Osteoblast (primary cell): ENCODE data around the gene PSMB5. TPM values are rescaled to one million over a fixed set of nuclear protein-coding genes. Genes with fewer than 3 reads are reported as not detected.
A peak's percentile ranks its signal among the peaks of the same experiment; 100 is the strongest.

ENCODE experiments used
- DNase-seq: peaks from one replicate; pipeline ENCODE4 v3.0.0; 2011; ENCODE audit warnings: low spot score, mixed read lengths; ENCODE audit not compliant: insufficient read length; ENCODE audit errors: missing footprints
- H2AFZ ChIP-seq: 2 replicates; pipeline ENCODE4 v1.6.0; 2011; ENCODE audit warnings: mild to moderate bottlenecking, low read length
- H3K27ac ChIP-seq: 2 replicates; pipeline ENCODE4 v1.5.1; 2011; ENCODE audit warnings: mild to moderate bottlenecking, low read depth, low read length, moderate library complexity
- H3K27me3 ChIP-seq: 2 replicates; pipeline ENCODE4 v1.6.0; 2012; ENCODE audit warnings: mild to moderate bottlenecking, control low read depth, inconsistent platforms, low read length, moderate library complexity; ENCODE audit not compliant: insufficient read depth
- H3K36me3 ChIP-seq: 2 replicates; pipeline ENCODE4 v1.5.1; 2011; ENCODE audit warnings: mild to moderate bottlenecking, low read length, control low read depth, moderate library complexity; ENCODE audit not compliant: insufficient read depth
- H3K4me1 ChIP-seq: 2 replicates; pipeline ENCODE4 v1.5.1; 2011; ENCODE audit warnings: mild to moderate bottlenecking, low read length, control low read depth, moderate library complexity; ENCODE audit not compliant: insufficient read depth
- H3K4me2 ChIP-seq: 2 replicates; pipeline ENCODE4 v1.6.0; 2011; ENCODE audit warnings: mild to moderate bottlenecking, low read length; ENCODE audit not compliant: insufficient read depth
- H3K4me3 ChIP-seq: fragments of 200-600 bp; sonication (generic); 3 replicates; pipeline ENCODE4 v1.5.1; 2012; ENCODE audit warnings: mild to moderate bottlenecking, low read length, inconsistent platforms; ENCODE audit not compliant: insufficient read depth
- H3K79me2 ChIP-seq: 2 replicates; pipeline ENCODE4 v1.6.0; 2012; ENCODE audit warnings: mild to moderate bottlenecking, low read length, control low read depth, inconsistent platforms; ENCODE audit not compliant: insufficient read depth
- H3K9me3 ChIP-seq: 2 replicates; pipeline ENCODE4 v1.5.1; 2011; ENCODE audit warnings: low read depth, low read length, control low read depth
- H4K20me1 ChIP-seq: 2 replicates; pipeline ENCODE4 v1.6.0; 2012; ENCODE audit warnings: mild to moderate bottlenecking, low read length, control low read depth; ENCODE audit not compliant: insufficient read depth
- total RNA-seq: library from RNA; depleted of rRNA; stranded (reverse); fragments of >200 nt; gene quantifications from 2 replicates; pipeline ENCODE4 v1.2.3, GENCODE V29; 2012
- TF ChIP-seq, protein P1 (sequence below): IDR thresholded peaks from 2 replicates; pipeline ENCODE4 v1.5.1; 2011; ENCODE audit warnings: mild to moderate bottlenecking, low read depth, low read length, moderate library complexity; ENCODE audit errors: extremely low read depth

PSMB5 gene
- total RNA-seq, 1 donor, result 162 TPM

DNA sequence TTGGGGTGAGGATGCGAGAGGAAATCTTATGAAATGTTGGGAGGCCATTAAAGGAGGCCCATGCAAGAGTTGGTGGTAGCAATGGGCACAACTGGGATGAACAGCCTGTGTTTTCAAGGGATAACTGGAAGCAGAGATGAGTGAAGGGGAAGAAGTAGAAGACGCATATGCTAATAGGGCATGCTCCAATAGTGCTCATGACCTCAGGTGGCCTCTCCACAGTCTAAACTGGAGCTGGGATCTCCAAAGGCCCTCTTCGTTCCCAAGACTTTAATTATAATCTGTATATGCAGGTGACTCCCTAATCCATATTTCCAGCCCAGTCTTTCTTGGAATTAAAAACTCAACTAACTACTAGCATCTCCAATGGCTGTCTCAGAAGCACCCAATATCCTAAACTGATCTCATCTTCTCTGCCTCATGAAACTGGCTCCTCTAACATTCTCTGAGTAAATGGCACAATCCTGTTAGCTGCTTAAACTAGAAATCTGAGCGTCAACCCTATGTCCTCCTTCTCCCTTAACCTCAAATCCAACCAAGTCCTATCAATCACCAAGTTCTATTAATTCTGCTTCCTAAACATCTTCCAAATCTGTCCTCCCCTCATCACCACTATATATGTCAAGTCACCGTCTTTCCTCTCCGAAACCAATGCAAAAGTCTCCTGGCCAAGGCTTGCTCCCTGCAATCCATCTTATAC, 49.6 kb downstream of the PSMB5 start:
- no peak overlapping the region for H3K27ac ChIP-seq
- peaks cover 8% of the 10 kb centered on the region for H3K4me1 ChIP-seq
- H2AFZ ChIP-seq, result no peak overlapping the region
- no peaks in the 10 kb centered on the region for H3K36me3 ChIP-seq
- TF ChIP-seq, protein P1, sequence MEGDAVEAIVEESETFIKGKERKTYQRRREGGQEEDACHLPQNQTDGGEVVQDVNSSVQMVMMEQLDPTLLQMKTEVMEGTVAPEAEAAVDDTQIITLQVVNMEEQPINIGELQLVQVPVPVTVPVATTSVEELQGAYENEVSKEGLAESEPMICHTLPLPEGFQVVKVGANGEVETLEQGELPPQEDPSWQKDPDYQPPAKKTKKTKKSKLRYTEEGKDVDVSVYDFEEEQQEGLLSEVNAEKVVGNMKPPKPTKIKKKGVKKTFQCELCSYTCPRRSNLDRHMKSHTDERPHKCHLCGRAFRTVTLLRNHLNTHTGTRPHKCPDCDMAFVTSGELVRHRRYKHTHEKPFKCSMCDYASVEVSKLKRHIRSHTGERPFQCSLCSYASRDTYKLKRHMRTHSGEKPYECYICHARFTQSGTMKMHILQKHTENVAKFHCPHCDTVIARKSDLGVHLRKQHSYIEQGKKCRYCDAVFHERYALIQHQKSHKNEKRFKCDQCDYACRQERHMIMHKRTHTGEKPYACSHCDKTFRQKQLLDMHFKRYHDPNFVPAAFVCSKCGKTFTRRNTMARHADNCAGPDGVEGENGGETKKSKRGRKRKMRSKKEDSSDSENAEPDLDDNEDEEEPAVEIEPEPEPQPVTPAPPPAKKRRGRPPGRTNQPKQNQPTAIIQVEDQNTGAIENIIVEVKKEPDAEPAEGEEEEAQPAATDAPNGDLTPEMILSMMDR, result no peak
- no peak overlapping the region for H3K4me2 ChIP-seq
- H3K4me3 ChIP-seq, result no peak overlapping the region
- H3K27me3 ChIP-seq, result no peaks in the 10 kb centered on the region
- no peaks in the 10 kb centered on the region for H4K20me1 ChIP-seq
- peaks cover 27% of the 10 kb centered on the region for H3K79me2 ChIP-seq
- no peak for DNase-seq
- H3K9me3 ChIP-seq, result no peaks in the 10 kb centered on the region

DNA sequence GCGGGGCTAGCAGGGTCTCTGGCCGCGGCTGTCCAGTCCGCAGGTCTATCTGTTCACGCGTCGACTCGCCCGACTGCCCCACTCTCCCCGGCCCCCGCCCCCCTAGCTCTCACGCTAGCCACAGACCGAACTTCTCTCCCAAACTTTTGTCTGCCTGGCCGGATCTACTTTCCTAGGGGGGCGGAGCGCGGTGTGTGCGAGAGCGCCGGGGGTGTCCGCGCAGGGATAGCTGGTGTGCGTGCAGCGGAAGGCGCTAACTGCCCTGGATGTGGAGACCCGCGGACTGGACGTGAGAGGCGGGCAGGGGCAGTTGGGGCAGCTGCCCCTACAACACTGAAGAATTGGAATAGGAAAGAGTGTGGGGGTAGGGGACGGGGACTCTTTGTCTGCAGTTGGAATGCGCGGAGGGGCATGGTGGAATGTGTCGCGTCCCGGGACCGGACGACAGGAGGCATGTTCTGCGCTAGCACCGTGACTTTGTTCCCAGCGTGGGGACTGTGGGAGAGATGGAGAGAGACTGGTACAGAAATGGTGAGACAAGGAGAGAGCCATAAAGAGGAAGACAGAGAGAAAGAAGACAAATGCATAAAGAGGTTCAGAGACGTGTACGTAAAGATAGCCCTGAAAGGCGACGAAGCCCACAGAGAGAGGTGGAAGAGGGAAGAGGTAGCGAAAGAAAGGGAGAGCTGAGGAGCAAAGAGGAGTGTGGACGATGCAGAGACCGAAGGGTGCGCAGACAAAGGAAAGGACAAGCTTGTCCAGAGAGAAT, 52.0 kb downstream of the PSMB5 start, which contains the start of gene AJUBA:
TSS of gene AJUBA (minus strand) at position 75 of the 769 bp plus-strand sequence. CDS start 285 bp downstream, outside the sequence.
- Histone ChIP-seq H4K20me1 (peaks cover 3% of the 10 kb centered on the region), H3K79me2 (peaks cover 41% of the 10 kb centered on the region), H3K4me2 (peak within 1 kb of the TSS; percentile 94), H3K36me3 (peaks cover 5% of the 10 kb centered on the region), H2AFZ (peak within 1 kb of the TSS; percentile 89), H3K9me3 (no peaks in the 10 kb centered on the region), H3K4me1 (peaks cover 32% of the 10 kb centered on the region), H3K27me3 (no peaks in the 10 kb centered on the region), H3K4me3 (peak within 1 kb of the TSS; percentile 87), H3K27ac (peak within 1 kb of the TSS; percentile 74)
- DNase-seq, result peak; percentile 99
- TF ChIP-seq, protein P1, result no peak

DNA sequence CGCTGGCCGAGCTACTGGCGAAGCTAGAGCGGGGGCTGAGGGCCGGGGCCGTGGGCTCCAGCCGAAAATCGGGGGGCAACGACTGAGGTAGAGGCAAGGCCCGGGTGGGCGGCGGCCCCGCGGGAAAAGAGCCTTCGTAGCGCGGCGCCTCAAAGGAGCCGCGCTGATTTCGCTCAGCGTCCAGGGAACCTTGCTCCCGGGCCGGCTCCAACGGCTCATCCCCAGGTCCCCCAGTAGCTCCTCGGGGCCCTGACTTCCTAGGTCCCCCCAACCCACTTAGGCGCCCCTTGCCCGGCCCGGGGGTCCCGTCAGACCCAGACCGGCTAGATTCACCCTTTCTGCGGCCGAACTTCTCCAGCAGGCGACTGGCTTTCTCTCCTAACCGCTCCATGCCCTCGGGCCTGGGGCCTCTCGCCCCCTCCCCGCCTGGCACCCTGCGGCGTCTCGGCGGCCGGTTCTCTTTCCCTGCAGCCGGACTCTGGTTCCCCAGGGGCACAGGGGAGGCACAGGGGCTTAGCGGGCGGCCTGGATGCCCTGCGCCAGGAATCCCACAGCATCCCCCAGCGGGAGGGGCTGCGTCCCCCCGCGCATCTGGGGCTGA, 52.7 kb downstream of the PSMB5 start:
- peaks cover 44% of the 10 kb centered on the region for H3K79me2 ChIP-seq
- peak overlapping the region; percentile 87 for H3K4me3 ChIP-seq
- peak overlapping the region; percentile 94 for H3K4me2 ChIP-seq
- H3K36me3 ChIP-seq, result peaks cover 5% of the 10 kb centered on the region
- peak; percentile 69 for DNase-seq
- peaks cover 4% of the 10 kb centered on the region for H4K20me1 ChIP-seq
- no peaks in the 10 kb centered on the region for H3K27me3 ChIP-seq
- H3K9me3 ChIP-seq, result no peaks in the 10 kb centered on the region
- peak overlapping the region; percentile 37 for H2AFZ ChIP-seq
- H3K27ac ChIP-seq, result peak overlapping the region; percentile 74
- peaks cover 39% of the 10 kb centered on the region for H3K4me1 ChIP-seq
- TF ChIP-seq, protein P1, result no peak
